Sigmoid colon (tissue), 7 donors: Measurements from ENCODE around the gene SPTBN1. TPM values are rescaled to one million over a fixed set of nuclear protein-coding genes. Genes with fewer than 3 reads are reported as not detected.

Experiments used
- DNase-seq: peaks from one replicate; pipeline ENCODE4 v3.0.0-alpha.2; 2019
- H3K27ac ChIP-seq, 4 donors: fragments of 200-600 bp; sonication (generic); one replicate each; pipeline ENCODE4 v1.5.1; 2016 to 2019; ENCODE audit warnings: mild to moderate bottlenecking in 1 of 4
- H3K27me3 ChIP-seq, 3 donors: fragments of 200-600 bp; sonication (generic); one replicate each; pipeline ENCODE4 v1.5.1; 2019; ENCODE audit warnings: mild to moderate bottlenecking in 1 of 3
- H3K36me3 ChIP-seq, 4 donors: fragments of 200-600 bp; sonication (generic); one replicate each; pipeline ENCODE4 v1.5.1; 2016 to 2019
- H3K4me1 ChIP-seq, 4 donors: fragments of 200-600 bp; sonication (generic); one replicate each; pipeline ENCODE4 v1.5.1; 2017 to 2019
- H3K4me3 ChIP-seq, 4 donors: fragments of 200-600 bp; sonication (generic); one replicate each; pipeline ENCODE4 v1.5.1; 2017 to 2019; ENCODE audit warnings: mild to moderate bottlenecking in 2 of 4, moderate library complexity in 1 of 4
- H3K9me3 ChIP-seq, 4 donors: fragments of 200-600 bp in 3 of 4; sonication (generic) in 3 of 4; one replicate each; pipeline versions ENCODE4 v1.5.1 to v1.6.1; 2013 to 2019
- EP300 ChIP-seq, 4 donors: sonication (generic); formaldehyde crosslinking; IDR thresholded peaks; one replicate each; pipeline ENCODE4 v1.6.1; 2017; ENCODE audit warnings: antibody characterized with exemption in 4 of 4
- POLR2A ChIP-seq, 2 donors: fragments of 450-650 bp; IDR thresholded peaks; one replicate each; pipeline ENCODE4 v1.6.1; 2016; ENCODE audit warnings: antibody characterized with exemption in 2 of 2, mild to moderate bottlenecking in 2 of 2, moderate library complexity in 2 of 2
- POLR2AphosphoS5 ChIP-seq, 4 donors: sonication (generic); formaldehyde crosslinking; IDR thresholded peaks; one replicate each; pipeline ENCODE4 v1.6.1; 2017; ENCODE audit warnings: antibody characterized with exemption in 4 of 4
- WGBS, 2 donors: extraction: QIAGEN DNeasy Blood & Tissue Kit; methylation state at CpG; one replicate each; pipeline ENCODE4 v1.1.7; 2013; 5-methylcytosine and 5-hydroxymethylcytosine counted together
- intact Hi-C: fragments of 100-400 bp; cut with DNase I; formaldehyde crosslinking; loops from one replicate; pipeline ENCODE4 v1.15.1; 2023
- polyA plus RNA-seq, 3 donors: library from polyadenylated mRNA; stranded (reverse); fragments of 200-250 nt; gene quantifications; one replicate each; pipeline ENCODE4 v1.2.3, GENCODE V29; 2013
- total RNA-seq, 4 donors: library from RNA; depleted of rRNA; stranded (reverse); fragments of >200 nt; gene quantifications; one replicate each; pipeline ENCODE4 v1.1.0, GENCODE V29; 2016
- TF ChIP-seq, protein P1 (sequence below), 4 experiments: fragments of 450-650 bp in 3 of 4; fragments of 200-600 bp in 1 of 4; IDR thresholded peaks; one replicate each; pipeline ENCODE4 v1.5.1; 2016 to 2019; ENCODE audit warnings: antibody characterized with exemption in 4 of 4, mild to moderate bottlenecking in 3 of 4, moderate library complexity in 2 of 4
- donor health status: healthy with polysubstance abuse.
- donor health status: Bipolar disorder and iron deficiency.
- donor health status: healthy.

SPTBN1 gene
- total and polyA plus RNA-seq, 7 donors: 23.1 to 273 (median 169) TPM

- Histone ChIP-seq H3K4me1 (peaks cover 0 to 53% (median 40%) of the 10 kb centered on the region in 4 donors), H3K9me3 (no peaks in the 10 kb centered on the region), H3K4me3 (no peak overlapping the region), H3K27me3 (no peaks in the 10 kb centered on the region), H3K36me3 (no peaks in the 10 kb centered on the region), H3K27ac (peak overlapping the region in 2 of 4 donors; percentile 76 to 92)
- TF ChIP-seq POLR2AphosphoS5 (IDR thresholded peaks at IDR 0.05): no peak
- no peak for TF ChIP-seq POLR2A (IDR thresholded peaks at IDR 0.05)
- TF ChIP-seq, protein P1, sequence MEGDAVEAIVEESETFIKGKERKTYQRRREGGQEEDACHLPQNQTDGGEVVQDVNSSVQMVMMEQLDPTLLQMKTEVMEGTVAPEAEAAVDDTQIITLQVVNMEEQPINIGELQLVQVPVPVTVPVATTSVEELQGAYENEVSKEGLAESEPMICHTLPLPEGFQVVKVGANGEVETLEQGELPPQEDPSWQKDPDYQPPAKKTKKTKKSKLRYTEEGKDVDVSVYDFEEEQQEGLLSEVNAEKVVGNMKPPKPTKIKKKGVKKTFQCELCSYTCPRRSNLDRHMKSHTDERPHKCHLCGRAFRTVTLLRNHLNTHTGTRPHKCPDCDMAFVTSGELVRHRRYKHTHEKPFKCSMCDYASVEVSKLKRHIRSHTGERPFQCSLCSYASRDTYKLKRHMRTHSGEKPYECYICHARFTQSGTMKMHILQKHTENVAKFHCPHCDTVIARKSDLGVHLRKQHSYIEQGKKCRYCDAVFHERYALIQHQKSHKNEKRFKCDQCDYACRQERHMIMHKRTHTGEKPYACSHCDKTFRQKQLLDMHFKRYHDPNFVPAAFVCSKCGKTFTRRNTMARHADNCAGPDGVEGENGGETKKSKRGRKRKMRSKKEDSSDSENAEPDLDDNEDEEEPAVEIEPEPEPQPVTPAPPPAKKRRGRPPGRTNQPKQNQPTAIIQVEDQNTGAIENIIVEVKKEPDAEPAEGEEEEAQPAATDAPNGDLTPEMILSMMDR (IDR thresholded peaks at IDR 0.05): no peak
- no peak for TF ChIP-seq EP300 (IDR thresholded peaks at IDR 0.05)
- intact Hi-C loops: loop anchor here (5.0 kb wide), 1 partner anchor 98 kb away; the partner anchor contains the start of gene SPTBN1
- no peak for DNase-seq
- 27 to 72% methylated on average over 3 of the region's 3 CpGs for WGBS, 2 donors
These were observed 99.3 kb downstream of the SPTBN1 start for GRCh38 chr2:54555318-54555837.

DNA sequence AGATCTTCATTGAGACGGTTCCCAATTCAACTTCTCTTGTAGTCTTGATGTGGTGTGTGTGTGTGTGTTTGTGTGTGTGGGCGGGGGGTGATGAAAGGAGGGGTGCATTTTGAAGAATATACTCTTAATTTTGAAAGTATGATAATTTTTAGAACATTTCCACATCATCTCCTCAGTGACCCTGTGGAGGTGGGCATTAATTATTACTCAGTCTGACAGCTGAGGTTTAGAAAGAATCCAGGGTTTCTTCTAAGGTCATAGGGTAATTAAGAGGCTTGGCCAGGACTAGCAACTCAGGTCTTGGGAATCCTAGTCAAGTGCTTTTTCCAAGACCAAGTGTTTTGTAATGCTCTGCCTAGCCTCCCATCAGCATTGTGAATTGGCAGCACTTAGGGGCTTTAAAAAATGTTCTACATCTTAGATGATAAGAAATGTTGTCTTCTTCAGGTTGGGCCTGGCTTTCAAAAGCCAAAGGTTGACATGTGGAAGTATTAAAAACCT is 100.5 kb downstream of the SPTBN1 start:
- intact Hi-C loops: loop anchor here (5.0 kb wide), 1 partner anchor 99 kb away; the partner anchor contains the start of gene SPTBN1
- no peaks in the 10 kb centered on the region for H3K27me3 ChIP-seq
- H3K4me3 ChIP-seq: no peak overlapping the region
- no peak for DNase-seq
- H3K4me1 ChIP-seq: peaks cover 0 to 57% (median 46%) of the 10 kb centered on the region in 4 donors
- TF ChIP-seq POLR2AphosphoS5 (IDR thresholded peaks at IDR 0.05): peak in 3 of 4 donors; percentile 8 to 34 (median 17)
- no peak for TF ChIP-seq POLR2A (IDR thresholded peaks at IDR 0.05)
- TF ChIP-seq, protein P1 (IDR thresholded peaks at IDR 0.05): no peak
- TF ChIP-seq EP300 (IDR thresholded peaks at IDR 0.05): no peak
- WGBS, 2 donors: 74 to 93% methylated on average over 2 of the region's 2 CpGs
- H3K36me3 ChIP-seq: no peaks in the 10 kb centered on the region
- H3K9me3 ChIP-seq: no peaks in the 10 kb centered on the region
- H3K27ac ChIP-seq: peak overlapping the region; percentile 71 to 92 (median 81)

DNA sequence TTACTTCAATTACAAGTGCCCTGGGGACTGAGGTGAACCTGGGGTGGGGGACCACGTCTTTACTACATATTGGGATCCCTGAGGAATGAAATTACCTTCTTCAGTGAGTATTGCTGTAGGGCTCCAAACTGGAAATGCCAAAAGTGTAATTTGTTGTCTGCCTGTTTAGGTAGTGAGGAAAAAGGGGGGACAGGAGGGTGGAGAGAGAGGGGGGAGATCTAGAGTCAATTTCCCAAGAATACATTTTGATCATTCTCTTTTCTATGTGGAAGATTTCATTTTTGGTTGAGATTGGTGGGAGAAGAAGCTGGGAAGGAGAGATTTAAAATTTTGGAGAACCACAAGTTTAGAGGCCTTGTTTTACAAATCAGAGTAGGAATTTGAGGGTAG is 101.1 kb downstream of the SPTBN1 start:
- TF ChIP-seq, protein P1 (IDR thresholded peaks at IDR 0.05): no peak
- TF ChIP-seq POLR2A (IDR thresholded peaks at IDR 0.05): no peak
- TF ChIP-seq EP300 (IDR thresholded peaks at IDR 0.05): no peak
- no peak for TF ChIP-seq POLR2AphosphoS5 (IDR thresholded peaks at IDR 0.05)
- peaks cover 0 to 57% (median 46%) of the 10 kb centered on the region in 4 donors for H3K4me1 ChIP-seq
- WGBS, 2 donors: 37 to 49% methylated on average over 1 of the region's 1 CpG
- DNase-seq: no peak
- no peaks in the 10 kb centered on the region for H3K27me3 ChIP-seq
- intact Hi-C loops: loop anchor here (5.0 kb wide), 1 partner anchor 100 kb away; the partner anchor contains the start of gene SPTBN1
- peak overlapping the region; percentile 71 to 92 (median 81) for H3K27ac ChIP-seq
- H3K9me3 ChIP-seq: no peaks in the 10 kb centered on the region
- H3K36me3 ChIP-seq: no peaks in the 10 kb centered on the region
- peak overlapping the region in 2 of 4 donors; percentile 53 to 58 for H3K4me3 ChIP-seq

GRCh38 chr2:54557601-54558187 is 101.6 kb downstream of the SPTBN1 start:
- 3 to 4% methylated on average over 48 of the region's 48 CpGs for WGBS, 2 donors
- H3K4me3 ChIP-seq: peak overlapping the region; percentile 4 to 58 (median 46)
- H3K27ac ChIP-seq: peak overlapping the region; percentile 71 to 92 (median 81)
- intact Hi-C loops: loop anchor here (5.0 kb wide), 1 partner anchor 100 kb away; the partner anchor contains the start of gene SPTBN1
- DNase-seq: peak; percentile 73
- TF ChIP-seq, protein P1 (IDR thresholded peaks at IDR 0.05): no peak
- TF ChIP-seq POLR2AphosphoS5 (IDR thresholded peaks at IDR 0.05) (peak in 2 of 4 donors; percentile 7 to 21), POLR2A (IDR thresholded peaks at IDR 0.05) (no peak), EP300 (IDR thresholded peaks at IDR 0.05) (no peak)
- no peaks in the 10 kb centered on the region for H3K27me3 ChIP-seq
- no peaks in the 10 kb centered on the region for H3K9me3 ChIP-seq
- H3K36me3 ChIP-seq: no peaks in the 10 kb centered on the region
- H3K4me1 ChIP-seq: peaks cover 0 to 57% (median 46%) of the 10 kb centered on the region in 4 donors
